IPS-NIHi11 (cell line): ENCODE results near the gene PLS3.
A peak's percentile ranks its signal among the peaks of the same experiment; 100 is the strongest.
"Not testable (repeated sequence)": the region's sequence is repeated elsewhere in the genome, so short reads cannot be mapped to it uniquely, and the experiment has no call there.

Source experiments
- DNase-seq: peaks from one replicate; pipeline ENCODE4 v3.0.0; 2012; ENCODE audit warnings: mixed read lengths, low spot score

PLS3 gene

GRCh38 chrX:115606861-115607260, 45.9 kb downstream of the PLS3 start:
- no peak for DNase-seq

- DNase-seq = no peak
Measured at GRCh38 chrX:115609621-115610020, 48.6 kb downstream of the PLS3 start.

GRCh38 chrX:115616943-115617563, 56.1 kb downstream of the PLS3 start:
- peak; percentile 5 for DNase-seq

- DNase-seq = no peak
Measured at GRCh38 chrX:115622534-115622933, 61.6 kb downstream of the PLS3 start.

GRCh38 chrX:115624916-115625315, 63.9 kb downstream of the PLS3 start:
- no peak for DNase-seq

- DNase-seq = no peak
Measured at GRCh38 chrX:115625572-115626301, 64.8 kb downstream of the PLS3 start.

GRCh38 chrX:115630204-115630603, 69.2 kb downstream of the PLS3 start:
- no peak for DNase-seq

GRCh38 chrX:115632455-115632854, 71.5 kb downstream of the PLS3 start:
- DNase-seq = no peak

GRCh38 chrX:115633397-115633796, 72.4 kb downstream of the PLS3 start:
- DNase-seq = not testable (repeated sequence)

- no peak for DNase-seq
Measured at GRCh38 chrX:115639334-115639880, 78.4 kb downstream of the PLS3 start.

GRCh38 chrX:115642311-115642710, 81.3 kb downstream of the PLS3 start:
- no peak for DNase-seq

GRCh38 chrX:115642895-115643530, 82.0 kb downstream of the PLS3 start:
- DNase-seq = peak; percentile 17

- not testable (repeated sequence) for DNase-seq
Measured at GRCh38 chrX:115644397-115644796, 83.4 kb downstream of the PLS3 start.

- DNase-seq = no peak
Measured at GRCh38 chrX:115649461-115650063, 88.6 kb downstream of the PLS3 start.

GRCh38 chrX:115650449-115650848, 89.5 kb downstream of the PLS3 start:
- no peak for DNase-seq

GRCh38 chrX:115650916-115651315, 89.9 kb downstream of the PLS3 start:
- peak; percentile 17 for DNase-seq

GRCh38 chrX:115652221-115652620, 91.2 kb downstream of the PLS3 start:
- no peak for DNase-seq

GRCh38 chrX:115665122-115665521, 104.1 kb downstream of the PLS3 start:
- DNase-seq = no peak

- peak; percentile 28 for DNase-seq
Measured at GRCh38 chrX:115679460-115679859, 118.5 kb downstream of the PLS3 start.

GRCh38 chrX:115687595-115687994, 126.6 kb downstream of the PLS3 start:
- no peak for DNase-seq

GRCh38 chrX:115689931-115690330, 129.0 kb downstream of the PLS3 start:
- no peak for DNase-seq

- peak; percentile 42 for DNase-seq
Measured at GRCh38 chrX:115690511-115691216, 129.7 kb downstream of the PLS3 start.
